Loucy (cell line): ENCODE measurements around the gene SLC15A3.

ENCODE experiments used
- H2AFZ ChIP-seq: fragments of 200-600 bp; sonication (generic); 2 replicates; pipeline ENCODE4 v1.6.0; 2016; ENCODE audit warnings: antibody characterized with exemption, mild to moderate bottlenecking, low read length, moderate library complexity
- H3F3A ChIP-seq: fragments of 200-600 bp; 2 replicates; pipeline ENCODE4 v1.6.0; 2016; ENCODE audit warnings: antibody characterized with exemption, low read depth, mild to moderate bottlenecking
- H3K27me3 ChIP-seq: fragments of 200-600 bp; sonication (generic); 2 replicates; pipeline ENCODE4 v1.6.1; 2014; ENCODE audit warnings: low read length, mild to moderate bottlenecking; ENCODE audit not compliant: insufficient read depth, poor library complexity, severe bottlenecking
- H3K36me3 ChIP-seq: fragments of 200-600 bp; sonication (generic); 2 replicates; pipeline ENCODE4 v1.6.1; 2016; ENCODE audit warnings: low read length; ENCODE audit not compliant: insufficient read depth
- H3K4me1 ChIP-seq: fragments of 200-600 bp; sonication (generic); 2 replicates; pipeline ENCODE4 v1.5.1; 2014; ENCODE audit warnings: low read length, mild to moderate bottlenecking; ENCODE audit not compliant: insufficient read depth, poor library complexity, severe bottlenecking
- H3K4me2 ChIP-seq: fragments of 200-600 bp; sonication (generic); 2 replicates; pipeline ENCODE4 v1.6.0; 2014; ENCODE audit warnings: antibody characterized with exemption, low read length, low read depth, mild to moderate bottlenecking; ENCODE audit not compliant: poor library complexity, severe bottlenecking
- H3K4me3 ChIP-seq: fragments of 200-600 bp; sonication (generic); 2 replicates; pipeline ENCODE4 v1.5.1; 2014; ENCODE audit warnings: low read length, mild to moderate bottlenecking, mixed read lengths; ENCODE audit not compliant: poor library complexity, severe bottlenecking
- H3K79me2 ChIP-seq: fragments of 200-600 bp; sonication (generic); 2 replicates; pipeline ENCODE4 v1.6.1; 2014; ENCODE audit warnings: low read length; ENCODE audit not compliant: insufficient read depth
- H3K9ac ChIP-seq: fragments of 200-600 bp; sonication (generic); 2 replicates; pipeline ENCODE4 v1.6.0; 2014; ENCODE audit warnings: mild to moderate bottlenecking, low read depth, low read length, moderate library complexity; ENCODE audit not compliant: poor library complexity, severe bottlenecking
- H3K9me2 ChIP-seq: fragments of 200-600 bp; sonication (generic); replicated peaks from 2 replicates; pipeline ENCODE4 v1.6.1; 2016; ENCODE audit warnings: low read depth, low read length, mixed read lengths
- H3K9me3 ChIP-seq: fragments of 200-600 bp; sonication (generic); 2 replicates; pipeline ENCODE4 v1.6.1; 2014; ENCODE audit warnings: mild to moderate bottlenecking, antibody characterized with exemption, low read length, low read depth; ENCODE audit not compliant: insufficient read depth
- H4K20me1 ChIP-seq: fragments of 200-600 bp; sonication (generic); 2 replicates; pipeline ENCODE4 v1.6.0; 2014; ENCODE audit warnings: antibody characterized with exemption, low read length, mild to moderate bottlenecking; ENCODE audit not compliant: insufficient read depth, poor library complexity, severe bottlenecking
- EZH2phosphoT487 ChIP-seq: fragments of 200-600 bp; IDR thresholded peaks from 2 replicates; pipeline ENCODE4 v1.6.1; 2018; ENCODE audit warnings: antibody characterized with exemption, mild to moderate bottlenecking, moderate library complexity, borderline replicate concordance
- TF ChIP-seq, protein P1 (sequence below): fragments of 200-600 bp; sonication (generic); conservative IDR thresholded peaks from 2 replicates; pipeline ENCODE4 v1.5.1; 2014; ENCODE audit warnings: mild to moderate bottlenecking, antibody characterized with exemption, low read length

Gene SLC15A3

DNA sequence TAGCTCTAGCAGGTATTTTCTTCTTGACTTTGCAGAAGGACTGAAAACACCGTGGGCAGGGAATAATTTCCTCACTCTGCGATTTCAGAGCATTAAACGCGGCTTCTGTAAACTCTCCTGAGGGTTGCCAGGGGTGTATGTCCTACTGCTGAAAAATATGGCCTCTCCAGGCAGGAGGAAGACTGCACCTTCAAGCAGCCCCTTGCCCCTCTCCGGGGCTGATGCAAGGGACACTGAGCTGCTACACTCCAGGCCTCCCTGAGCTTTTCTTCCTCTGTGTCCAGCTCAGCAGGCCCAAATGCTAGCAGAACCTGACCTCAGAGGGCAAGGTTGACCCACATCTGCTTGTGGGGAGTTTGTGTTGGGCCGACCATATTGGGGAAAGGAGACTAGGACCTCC, 21.7 kb upstream of the SLC15A3 start:
- TF ChIP-seq, protein P1, sequence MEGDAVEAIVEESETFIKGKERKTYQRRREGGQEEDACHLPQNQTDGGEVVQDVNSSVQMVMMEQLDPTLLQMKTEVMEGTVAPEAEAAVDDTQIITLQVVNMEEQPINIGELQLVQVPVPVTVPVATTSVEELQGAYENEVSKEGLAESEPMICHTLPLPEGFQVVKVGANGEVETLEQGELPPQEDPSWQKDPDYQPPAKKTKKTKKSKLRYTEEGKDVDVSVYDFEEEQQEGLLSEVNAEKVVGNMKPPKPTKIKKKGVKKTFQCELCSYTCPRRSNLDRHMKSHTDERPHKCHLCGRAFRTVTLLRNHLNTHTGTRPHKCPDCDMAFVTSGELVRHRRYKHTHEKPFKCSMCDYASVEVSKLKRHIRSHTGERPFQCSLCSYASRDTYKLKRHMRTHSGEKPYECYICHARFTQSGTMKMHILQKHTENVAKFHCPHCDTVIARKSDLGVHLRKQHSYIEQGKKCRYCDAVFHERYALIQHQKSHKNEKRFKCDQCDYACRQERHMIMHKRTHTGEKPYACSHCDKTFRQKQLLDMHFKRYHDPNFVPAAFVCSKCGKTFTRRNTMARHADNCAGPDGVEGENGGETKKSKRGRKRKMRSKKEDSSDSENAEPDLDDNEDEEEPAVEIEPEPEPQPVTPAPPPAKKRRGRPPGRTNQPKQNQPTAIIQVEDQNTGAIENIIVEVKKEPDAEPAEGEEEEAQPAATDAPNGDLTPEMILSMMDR = no peak
- TF ChIP-seq EZH2phosphoT487 = no peak
- no peaks in the 10 kb centered on the region for H4K20me1 ChIP-seq
- H3K9me3 ChIP-seq = no peaks in the 10 kb centered on the region

DNA sequence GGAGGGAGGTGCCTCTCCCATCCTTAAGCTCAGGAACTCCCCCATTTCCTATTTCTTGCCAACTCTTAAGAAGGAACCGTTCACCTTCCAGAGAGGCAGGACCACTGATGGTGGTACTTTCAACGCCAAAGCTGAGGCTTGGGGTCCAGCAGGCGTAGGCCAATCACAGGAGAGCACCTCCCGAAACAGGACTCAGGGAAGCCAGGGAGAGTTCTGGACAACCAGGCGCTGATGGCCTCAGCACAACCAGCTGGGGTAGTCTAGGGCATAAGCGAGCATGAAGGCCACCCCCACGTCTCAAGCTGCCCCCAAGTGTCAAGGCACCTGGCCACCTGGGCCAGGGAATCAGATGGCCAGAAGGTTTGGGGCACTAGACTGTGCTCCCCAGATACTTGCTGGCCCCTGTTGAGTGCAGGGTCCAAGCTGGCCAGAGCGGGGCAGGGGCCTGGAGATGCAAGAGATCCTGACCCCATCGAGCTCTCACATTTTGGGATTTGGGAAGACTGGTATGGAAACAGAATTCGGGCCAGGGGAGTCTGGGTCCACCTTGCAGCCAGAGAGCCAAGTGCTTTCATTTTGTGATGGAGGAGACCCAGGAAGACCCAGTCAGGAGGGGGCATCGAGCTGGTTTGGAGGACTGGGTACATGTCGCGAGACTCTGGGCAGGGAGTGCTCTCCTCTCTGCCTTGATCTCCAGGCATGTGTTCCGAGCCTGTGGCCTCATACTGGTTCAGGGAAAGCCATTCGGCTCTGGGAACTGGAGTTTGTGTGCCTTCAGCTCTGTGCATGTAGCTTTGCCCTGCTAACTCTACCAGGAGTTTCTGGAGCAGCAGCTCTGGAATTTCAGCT, 20.4 kb upstream of the SLC15A3 start:
- Histone ChIP-seq H3K4me3 (peak overlapping the region; percentile 76), H3K4me2 (peak overlapping the region; percentile 97), H4K20me1 (no peaks in the 10 kb centered on the region), H3K9ac (peak overlapping the region; percentile 82), H3K4me1 (peaks cover 40% of the 10 kb centered on the region), H3F3A (no peaks in the 10 kb centered on the region), H3K27me3 (no peaks in the 10 kb centered on the region), H3K9me2 (no peaks in the 10 kb centered on the region), H3K9me3 (no peaks in the 10 kb centered on the region), H3K79me2 (peaks cover 18% of the 10 kb centered on the region; the same call in 1 of the 2 replicates), H2AFZ (peak overlapping the region; percentile 74), H3K36me3 (no peaks in the 10 kb centered on the region)
- TF ChIP-seq, protein P1 = no peak
- no peak for TF ChIP-seq EZH2phosphoT487

More for the DNA sequence above, 21.7 kb upstream of the SLC15A3 start:
- H3F3A ChIP-seq = no peaks in the 10 kb centered on the region
- H2AFZ ChIP-seq = no peak overlapping the region
- no peaks in the 10 kb centered on the region for H3K9me2 ChIP-seq
- H3K4me3 ChIP-seq = peak overlapping the region; percentile 76
- no peaks in the 10 kb centered on the region for H3K36me3 ChIP-seq
- peak overlapping the region; percentile 82 for H3K9ac ChIP-seq
- no peaks in the 10 kb centered on the region for H3K27me3 ChIP-seq
- H3K79me2 ChIP-seq = peaks cover 18% of the 10 kb centered on the region; the same call in 1 of the 2 replicates
- peak overlapping the region; percentile 97 for H3K4me2 ChIP-seq
- H3K4me1 ChIP-seq = peaks cover 50% of the 10 kb centered on the region

DNA sequence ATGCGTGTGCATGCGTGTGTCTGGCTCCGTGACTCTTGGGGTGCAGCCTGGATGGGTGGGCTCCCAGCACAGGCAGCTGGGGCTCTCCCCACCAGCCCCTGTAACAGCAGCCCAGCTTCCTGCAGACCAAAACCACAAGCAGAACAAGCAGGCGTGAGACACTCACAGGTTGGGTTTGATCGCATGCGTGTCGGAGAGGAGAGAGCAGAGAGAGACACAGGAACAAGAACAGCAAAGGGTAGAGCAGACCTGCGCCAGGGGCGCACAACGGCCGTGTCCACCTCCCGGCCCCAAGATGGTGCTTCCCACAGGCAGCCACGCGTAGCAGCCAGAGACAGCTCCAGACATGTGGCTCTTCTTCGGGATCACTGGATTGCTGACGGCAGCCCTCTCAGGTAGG, 19.5 kb upstream of the SLC15A3 start, which contains the start of gene CD6:
Gene CD6 (plus strand): TSS at position 161 of the 400 bp plus-strand sequence. CDS start 186 bp downstream, at position 347.
- TF ChIP-seq, protein P1 = no peak
- no peak for TF ChIP-seq EZH2phosphoT487
- Histone ChIP-seq H3K36me3 (no peaks in the 10 kb centered on the region), H3F3A (no peaks in the 10 kb centered on the region), H3K4me1 (peaks cover 40% of the 10 kb centered on the region), H3K9me3 (no peaks in the 10 kb centered on the region), H3K9ac (peak within 1 kb of the TSS; percentile 82), H4K20me1 (no peaks in the 10 kb centered on the region), H3K4me3 (peak within 1 kb of the TSS; percentile 76), H3K27me3 (no peaks in the 10 kb centered on the region), H3K79me2 (peaks cover 18% of the 10 kb centered on the region; the same call in 1 of the 2 replicates), H3K4me2 (peak within 1 kb of the TSS; percentile 97), H2AFZ (peak within 1 kb of the TSS; percentile 74), H3K9me2 (no peaks in the 10 kb centered on the region)
